MM.1S (cell line): ENCODE data around the gene LZTS3.
"Not testable (repeated sequence)": the region's sequence is repeated elsewhere in the genome, so short reads cannot be mapped to it uniquely, and the experiment has no call there.

Source experiments
- CTCF ChIP-seq: fragments of 300-600 bp; sonication (generic); IDR thresholded peaks from 2 replicates; pipeline ENCODE4 v1.5.1; 2016; ENCODE audit warnings: antibody characterized with exemption, low read length, mixed read lengths
- EZH2 ChIP-seq: fragments of 300-600 bp; sonication (generic); optimal IDR thresholded peaks from 2 replicates; pipeline ENCODE3; 2017; ENCODE audit warnings: low read depth, mild to moderate bottlenecking, antibody characterized with exemption, low read length, mixed read lengths

DNA sequence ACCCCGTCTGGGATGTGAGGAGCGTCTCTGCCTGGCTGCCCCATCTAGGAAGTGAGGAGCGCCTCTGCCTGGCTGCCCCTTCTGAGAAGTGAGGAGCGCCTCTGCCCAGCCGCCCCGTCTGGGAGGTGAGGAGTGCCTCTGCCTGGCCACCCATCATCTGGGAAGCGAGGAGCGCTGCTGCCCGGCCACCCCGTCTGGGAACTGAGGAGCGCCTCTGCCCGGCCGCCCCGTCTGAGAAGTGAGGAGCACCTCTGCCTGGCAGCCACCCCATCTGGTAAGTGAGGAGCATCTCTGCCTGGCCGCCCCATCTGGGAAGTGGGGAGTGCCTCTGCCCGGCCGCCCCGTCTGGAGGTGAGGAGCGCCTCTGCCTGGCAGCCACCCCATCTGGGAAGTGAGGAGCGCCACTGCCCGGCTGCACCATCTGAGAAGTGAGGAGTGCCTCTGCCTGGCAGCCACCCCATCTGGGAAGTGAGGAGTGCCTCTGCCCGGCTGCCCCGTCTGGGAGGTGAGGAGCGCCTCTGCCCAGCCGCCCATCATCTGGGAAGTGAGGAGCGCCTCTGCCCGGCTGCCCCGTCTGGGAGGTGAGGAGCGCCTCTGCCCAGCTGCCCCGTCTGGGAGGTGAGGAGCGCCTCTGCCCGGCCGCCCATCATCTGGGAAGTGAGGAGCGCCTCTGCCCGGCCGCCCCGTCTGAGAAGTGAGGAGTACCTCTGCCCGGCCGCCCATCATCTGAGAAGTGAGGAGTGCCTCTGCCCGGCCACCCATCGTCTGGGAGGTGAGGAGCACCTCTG is 48.4 kb downstream of the LZTS3 start:
- not testable (repeated sequence) for TF ChIP-seq CTCF, EZH2
